ENCODE data around the gene TMEM200A.

- no peak for TF ChIP-seq CTCF (conservative IDR thresholded peaks at IDR 0.05; ENCODE audit: low read depth, low read length)
- TF ChIP-seq EZH2 (IDR thresholded peaks at IDR 0.05; ENCODE audit: low read length, unreplicated experiment), result no peak
These were observed 41.2 kb downstream of the TMEM200A start for GRCh38 chr6:130407032-130407431.
